Measurements from ENCODE around the gene KRTAP1-5. TPM values are rescaled to one million over a fixed set of nuclear protein-coding genes. Genes with fewer than 3 reads are reported as not detected.
"Not testable (repeated sequence)": the region's sequence is repeated elsewhere in the genome, so short reads cannot be mapped to it uniquely, and the experiment has no call there.

Gene KRTAP1-5
- total RNA-seq, 6 experiments from 2014 or later = 61.6 to 114 (median 76.8) TPM

GRCh38 chr17:41037853-41038350 is 10.9 kb upstream of the KRTAP1-5 start:
- no peak overlapping the region for H3K27ac Mint-ChIP-seq
- peaks cover 43% of the 10 kb centered on the region for H3K4me1 Mint-ChIP-seq (ENCODE audit: low read depth)
- peaks cover under 1% of the 10 kb centered on the region for H3K9me3 Mint-ChIP-seq
- H3K27me3 Mint-ChIP-seq (ENCODE audit: insufficient read depth) = no peaks in the 10 kb centered on the region
- TF ChIP-seq CTCF (IDR thresholded peaks at IDR 0.05) = no peak
- no peak overlapping the region for H3K4me3 Mint-ChIP-seq
- H3K36me3 Mint-ChIP-seq (ENCODE audit: low read depth) = peaks cover 9% of the 10 kb centered on the region; the same call in 1 of the 2 replicates
- DNase-seq = no peak

DNA sequence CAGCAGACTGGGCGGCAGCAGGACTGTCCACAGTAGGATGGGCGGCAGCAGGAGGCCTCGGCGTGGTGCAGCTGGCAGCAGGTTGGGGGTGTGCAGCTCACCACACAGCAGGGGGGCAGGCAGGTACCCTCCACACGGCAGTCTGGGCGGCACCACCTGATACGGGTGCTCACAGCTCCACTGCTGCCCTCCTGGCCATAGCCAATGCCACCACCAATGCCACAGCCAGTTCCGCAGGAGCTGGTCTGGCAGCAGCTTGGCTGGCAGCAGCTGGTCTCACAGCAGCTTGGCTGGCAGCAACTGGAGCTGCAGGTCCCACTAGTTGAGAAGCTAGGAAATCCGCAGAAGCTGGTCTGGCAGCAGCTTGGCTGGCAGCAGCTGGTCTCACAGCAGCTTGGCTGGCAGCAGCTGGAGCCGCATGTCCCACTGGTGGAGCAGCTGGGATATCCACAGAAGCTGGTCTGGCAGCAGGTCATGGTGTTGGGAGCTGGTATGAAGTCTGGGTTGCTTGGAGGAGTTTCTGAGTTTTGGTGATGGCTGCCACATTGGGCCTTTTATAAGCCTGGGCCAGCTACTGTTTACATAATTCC is 7.4 kb upstream of the KRTAP1-5 start, which contains the start of gene KRTAP1-3:
Gene KRTAP1-3 (minus strand): TSS at position 529 of the 590 bp plus-strand sequence. CDS start 53 bp downstream, at position 476.
- H3K4me3 Mint-ChIP-seq; H3K27ac Mint-ChIP-seq; H3K27me3 Mint-ChIP-seq (ENCODE audit: insufficient read depth); H3K9me3 Mint-ChIP-seq; H3K36me3 Mint-ChIP-seq (ENCODE audit: low read depth); DNase-seq: not testable (repeated sequence)
- H3K4me1 Mint-ChIP-seq (ENCODE audit: low read depth) = peaks cover 30% of the 10 kb centered on the region

DNA sequence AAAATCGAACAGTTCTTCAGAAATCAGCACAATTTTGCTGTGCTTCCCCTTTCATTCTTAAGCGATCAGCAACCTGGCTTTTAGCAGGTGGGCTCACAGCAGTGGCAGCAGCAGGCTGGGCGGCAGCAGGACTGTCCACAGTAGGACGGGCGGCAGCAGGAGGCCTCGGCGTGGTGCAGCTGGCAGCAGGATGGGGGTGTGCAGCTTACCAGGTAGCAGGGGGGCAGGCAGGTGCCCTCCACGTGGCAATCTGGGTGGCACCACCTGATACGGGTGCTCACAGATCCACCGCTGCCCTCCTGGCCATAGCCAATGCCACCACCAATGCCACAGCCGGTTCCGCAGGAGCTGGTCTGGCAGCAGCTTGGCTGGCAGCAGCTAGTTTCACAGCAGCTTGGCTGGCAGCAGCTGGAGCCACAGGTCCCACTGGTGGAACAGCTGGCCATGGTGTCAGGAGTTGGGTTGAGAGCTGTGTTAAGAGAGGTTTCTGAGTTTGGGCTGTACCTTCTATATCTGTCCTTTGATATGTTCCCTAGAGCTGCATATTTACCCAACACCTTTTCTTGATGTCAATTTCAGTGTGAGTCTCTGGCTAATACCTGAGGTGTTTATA is 2.7 kb upstream of the KRTAP1-5 start, which contains the start of gene KRTAP1-4:
Gene KRTAP1-4 (minus strand): TSS at position 563 of the 613 bp plus-strand sequence. CDS start 117 bp downstream, at position 446.
- Mint-ChIP-seq H3K4me3 (no peak within 1 kb of the TSS), H3K9me3 (no peaks in the 10 kb centered on the region), H3K27ac (no peak within 1 kb of the TSS), H3K36me3 (ENCODE audit: low read depth) (no peaks in the 10 kb centered on the region; the same call in 1 of the 2 replicates), H3K4me1 (ENCODE audit: low read depth) (peaks cover 31% of the 10 kb centered on the region), H3K27me3 (ENCODE audit: insufficient read depth) (no peaks in the 10 kb centered on the region)
- no peak for TF ChIP-seq CTCF (IDR thresholded peaks at IDR 0.05)
- no peak for DNase-seq

GRCh38 chr17:41024697-41025096 is 2.3 kb downstream of the KRTAP1-5 start:
- Mint-ChIP-seq H3K36me3 (ENCODE audit: low read depth) (peaks cover 7% of the 10 kb centered on the region; the same call in 1 of the 2 replicates), H3K4me3 (no peak overlapping the region), H3K27ac (no peak overlapping the region), H3K9me3 (no peaks in the 10 kb centered on the region; the same call in 1 of the 2 replicates), H3K27me3 (ENCODE audit: insufficient read depth) (no peaks in the 10 kb centered on the region), H3K4me1 (ENCODE audit: low read depth) (peaks cover 45% of the 10 kb centered on the region)
- no peak for DNase-seq
- no peak for TF ChIP-seq CTCF (IDR thresholded peaks at IDR 0.05)

DNA sequence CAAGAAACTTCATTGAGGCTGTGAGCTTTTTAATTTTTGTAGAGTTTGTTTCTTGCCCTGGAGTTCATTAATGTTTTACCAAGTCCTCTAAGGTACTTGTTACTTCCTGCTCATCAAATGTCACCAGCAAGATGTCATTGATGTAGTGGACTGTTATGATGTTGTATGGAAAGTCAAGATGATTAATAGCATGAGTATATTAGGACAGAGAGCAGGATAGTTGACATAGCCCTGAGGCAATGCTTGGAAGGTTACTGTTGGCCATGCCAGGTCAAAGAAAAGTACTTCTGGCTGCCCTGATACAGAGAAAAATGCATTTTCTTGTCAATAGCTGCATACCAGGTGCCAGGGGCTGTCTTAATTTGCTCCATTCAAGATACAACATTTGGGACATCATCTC is 6.7 kb downstream of the KRTAP1-5 start:
- TF ChIP-seq CTCF (IDR thresholded peaks at IDR 0.05) = no peak
- Mint-ChIP-seq H3K27ac (no peak overlapping the region), H3K9me3 (no peaks in the 10 kb centered on the region; the same call in 1 of the 2 replicates), H3K4me3 (no peak overlapping the region), H3K27me3 (ENCODE audit: insufficient read depth) (no peaks in the 10 kb centered on the region), H3K4me1 (ENCODE audit: low read depth) (peaks cover 33% of the 10 kb centered on the region), H3K36me3 (ENCODE audit: low read depth) (peaks cover 7% of the 10 kb centered on the region; the same call in 1 of the 2 replicates)
- no peak for DNase-seq

GRCh38 chr17:41019415-41019814 is 7.6 kb downstream of the KRTAP1-5 start:
- TF ChIP-seq CTCF (IDR thresholded peaks at IDR 0.05) = no peak
- Mint-ChIP-seq H3K4me1 (ENCODE audit: low read depth) (peaks cover 24% of the 10 kb centered on the region), H3K4me3 (no peak overlapping the region), H3K36me3 (ENCODE audit: low read depth) (peaks cover 7% of the 10 kb centered on the region; the same call in 1 of the 2 replicates), H3K9me3 (no peaks in the 10 kb centered on the region; the same call in 1 of the 2 replicates), H3K27me3 (ENCODE audit: insufficient read depth) (no peaks in the 10 kb centered on the region), H3K27ac (no peak overlapping the region)
- DNase-seq = no peak
